Fibroblast of pulmonary artery (primary cell): ENCODE results near the gene ARF6.

ENCODE experiments used
- DNase-seq: peaks from one replicate; pipeline ENCODE4 v3.0.0-alpha.2; 2010; ENCODE audit warnings: low read depth
- H3K4me3 ChIP-seq: replicated peaks from 2 replicates; pipeline ENCODE4 v1.5.1; 2011; ENCODE audit warnings: low read depth, mild to moderate bottlenecking, control low read depth, low read length, moderate library complexity
- TF ChIP-seq, protein P1 (sequence below): IDR thresholded peaks from 2 replicates; pipeline ENCODE4 v1.5.1; 2011; ENCODE audit warnings: mild to moderate bottlenecking, control low read depth, low read length, inconsistent platforms; ENCODE audit errors: missing control alignments

The ARF6 gene

GRCh38 chr14:49879646-49880204 is 13.2 kb upstream of the ARF6 start:
- TF ChIP-seq, protein P1, sequence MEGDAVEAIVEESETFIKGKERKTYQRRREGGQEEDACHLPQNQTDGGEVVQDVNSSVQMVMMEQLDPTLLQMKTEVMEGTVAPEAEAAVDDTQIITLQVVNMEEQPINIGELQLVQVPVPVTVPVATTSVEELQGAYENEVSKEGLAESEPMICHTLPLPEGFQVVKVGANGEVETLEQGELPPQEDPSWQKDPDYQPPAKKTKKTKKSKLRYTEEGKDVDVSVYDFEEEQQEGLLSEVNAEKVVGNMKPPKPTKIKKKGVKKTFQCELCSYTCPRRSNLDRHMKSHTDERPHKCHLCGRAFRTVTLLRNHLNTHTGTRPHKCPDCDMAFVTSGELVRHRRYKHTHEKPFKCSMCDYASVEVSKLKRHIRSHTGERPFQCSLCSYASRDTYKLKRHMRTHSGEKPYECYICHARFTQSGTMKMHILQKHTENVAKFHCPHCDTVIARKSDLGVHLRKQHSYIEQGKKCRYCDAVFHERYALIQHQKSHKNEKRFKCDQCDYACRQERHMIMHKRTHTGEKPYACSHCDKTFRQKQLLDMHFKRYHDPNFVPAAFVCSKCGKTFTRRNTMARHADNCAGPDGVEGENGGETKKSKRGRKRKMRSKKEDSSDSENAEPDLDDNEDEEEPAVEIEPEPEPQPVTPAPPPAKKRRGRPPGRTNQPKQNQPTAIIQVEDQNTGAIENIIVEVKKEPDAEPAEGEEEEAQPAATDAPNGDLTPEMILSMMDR: peak; percentile 76
- H3K4me3 ChIP-seq: no peak overlapping the region
- DNase-seq: peak; percentile 74

DNA sequence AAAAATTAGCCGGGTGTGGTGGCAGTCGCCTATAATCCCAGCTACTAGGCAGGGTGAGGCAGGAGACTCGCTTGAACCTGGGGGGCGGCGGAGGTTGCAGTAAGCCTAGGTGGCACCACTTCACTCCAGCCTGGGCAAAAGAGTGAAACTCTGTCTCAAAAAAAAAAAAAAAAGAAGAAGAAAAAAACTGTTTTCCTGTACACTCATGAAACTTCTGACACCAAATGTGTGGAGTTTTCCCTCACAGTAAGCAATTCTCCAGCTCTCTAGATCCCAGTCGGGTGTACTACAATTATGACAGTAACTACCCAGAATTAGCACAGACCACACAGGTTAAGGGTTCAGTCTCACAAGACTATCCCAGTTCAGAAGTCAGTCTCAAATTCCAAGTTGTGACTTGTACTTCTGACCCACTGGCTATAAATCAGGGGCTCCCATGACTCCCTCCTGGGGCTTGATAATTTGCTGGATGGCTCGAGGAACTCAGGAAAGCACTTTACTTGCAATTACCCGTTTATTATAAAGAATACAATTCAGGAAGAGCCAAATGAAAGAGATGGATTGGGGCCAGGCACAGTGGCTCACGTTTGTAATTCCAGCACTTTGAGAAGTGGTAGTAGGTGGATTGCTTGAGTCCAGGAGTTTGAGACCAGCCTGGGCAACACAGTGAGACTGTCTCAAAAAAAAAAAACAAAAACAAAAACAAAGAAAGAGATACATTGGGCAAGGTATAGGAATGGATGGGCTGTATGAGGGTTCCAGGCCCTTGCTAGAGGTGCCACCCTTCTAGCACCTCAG is 12.4 kb upstream of the ARF6 start:
- TF ChIP-seq, protein P1: no peak
- no peak for DNase-seq
- no peak overlapping the region for H3K4me3 ChIP-seq

DNA sequence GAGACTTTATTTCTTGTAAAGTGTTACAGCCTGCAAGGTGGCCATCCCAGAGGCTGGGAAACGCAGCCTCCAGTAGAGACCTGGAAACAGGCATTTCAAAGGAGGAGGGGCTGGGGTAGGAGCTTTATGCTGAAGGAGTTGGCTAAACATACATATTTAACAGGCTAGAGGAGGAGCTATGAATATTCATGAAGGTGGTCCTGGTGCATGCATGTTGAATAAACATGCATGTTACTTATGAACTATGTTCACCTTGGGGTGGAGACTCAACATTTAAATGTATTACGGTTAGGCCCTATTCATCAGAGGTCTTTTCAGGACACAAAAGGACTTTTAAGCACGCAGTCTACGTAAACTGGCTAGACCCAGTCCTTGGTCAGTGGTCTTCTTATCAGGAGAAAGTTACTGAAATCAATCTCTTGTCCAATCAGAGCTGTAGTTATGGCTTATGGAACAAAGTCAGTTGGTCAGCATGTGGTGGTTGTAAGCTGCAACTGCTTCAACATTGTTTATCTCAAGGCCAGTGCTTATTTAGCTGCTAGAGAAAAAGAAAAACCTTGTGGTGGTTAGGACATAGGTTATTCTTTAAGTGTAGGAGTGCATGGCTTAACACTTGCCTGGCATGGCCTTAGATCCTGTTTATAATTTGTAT is 11.4 kb upstream of the ARF6 start:
- DNase-seq: no peak
- H3K4me3 ChIP-seq: no peak overlapping the region
- TF ChIP-seq, protein P1: no peak

DNA sequence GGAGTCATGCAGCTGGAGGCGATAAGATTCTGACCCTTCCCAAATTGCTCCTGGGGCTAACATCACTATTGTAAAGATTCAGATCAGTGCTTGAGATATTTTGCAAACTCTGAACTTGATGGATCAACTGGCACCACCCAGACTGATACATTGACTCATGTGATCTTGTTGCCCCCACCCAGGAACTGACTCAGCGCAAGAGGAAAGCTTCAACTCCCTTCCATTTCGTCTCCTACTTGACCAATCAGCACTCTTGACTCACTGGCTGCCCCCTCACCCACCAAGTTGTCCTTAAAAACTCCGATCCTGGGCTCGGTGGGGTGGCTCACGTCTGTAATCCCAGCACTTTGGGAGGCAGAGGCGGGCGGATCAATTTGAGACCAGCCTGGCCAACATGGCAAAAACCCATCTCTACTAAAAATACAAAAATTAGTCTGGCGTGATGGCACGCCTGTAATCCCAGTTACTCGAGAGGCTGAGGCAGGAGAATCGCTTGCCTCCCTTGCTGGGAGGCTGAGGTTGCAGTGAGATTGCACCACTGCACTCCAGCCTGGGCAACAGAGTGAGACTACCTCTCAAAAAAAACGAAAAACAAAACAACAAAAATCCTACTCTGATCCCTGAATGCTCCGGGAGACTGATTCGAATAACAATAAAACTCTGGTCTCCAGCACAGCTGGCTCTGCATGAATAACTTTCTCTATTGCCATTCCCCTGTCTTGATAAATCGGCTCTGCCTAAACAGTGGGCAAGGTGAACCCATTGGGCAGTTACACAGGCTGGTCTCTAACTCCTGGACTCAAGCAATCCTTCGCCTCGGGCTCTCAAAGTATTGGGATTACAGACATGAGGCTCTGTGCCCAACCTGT is 9.8 kb upstream of the ARF6 start:
- peak; percentile 36 for DNase-seq
- H3K4me3 ChIP-seq: no peak overlapping the region
- TF ChIP-seq, protein P1: no peak

DNA sequence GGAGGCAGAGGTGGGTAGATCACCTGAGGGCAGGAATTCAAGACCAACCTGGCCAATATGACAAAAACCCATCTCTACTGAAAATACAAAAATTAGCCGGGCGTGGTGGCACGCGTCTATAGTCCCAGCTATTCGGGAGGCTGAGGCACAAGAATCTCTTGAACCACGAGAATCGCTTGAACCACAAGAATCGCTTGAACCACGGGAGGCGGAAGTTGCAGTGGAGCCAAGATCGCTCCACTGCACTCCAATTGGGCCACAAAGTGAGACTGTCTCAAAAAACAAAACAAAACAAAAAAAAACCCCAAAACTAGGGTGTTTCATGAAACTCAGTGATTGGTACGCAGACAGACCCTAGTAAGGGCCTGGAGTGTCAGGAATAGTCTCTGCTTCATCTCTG is 6.4 kb upstream of the ARF6 start:
- TF ChIP-seq, protein P1: no peak

DNA sequence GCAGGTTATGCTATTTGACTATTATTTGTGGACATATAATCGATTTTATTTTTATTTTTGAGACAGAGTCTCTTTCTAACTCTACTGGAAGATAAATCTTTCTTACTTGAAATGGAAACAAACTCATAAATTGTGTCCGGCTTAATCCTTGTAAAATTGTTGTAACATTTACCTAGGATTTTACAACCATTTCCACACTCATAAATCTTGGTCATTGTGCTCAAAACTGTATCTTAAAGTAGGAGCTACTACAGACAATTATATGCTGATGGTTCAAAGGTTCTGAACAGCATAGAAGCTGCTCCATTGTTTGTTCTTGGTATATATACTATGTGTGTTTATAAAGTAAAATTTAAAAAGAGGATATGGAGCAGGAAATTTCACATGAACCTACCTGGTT is 4.6 kb upstream of the ARF6 start:
- H3K4me3 ChIP-seq: no peak overlapping the region
- DNase-seq: no peak
- TF ChIP-seq, protein P1: no peak

More for the DNA sequence above, 6.4 kb upstream of the ARF6 start:
- no peak for DNase-seq
- H3K4me3 ChIP-seq: no peak overlapping the region
